Measurements from ENCODE around the gene DNAH3. TPM values are rescaled to one million over a fixed set of nuclear protein-coding genes. Genes with fewer than 3 reads are reported as not detected.

DNAH3 gene
- total and polyA plus RNA-seq, 2 of the 8 experiments (the other 6 are each of a cell fraction or from before 2014, with no cell fraction given) = 0.57 to 0.71 TPM

GRCh38 chr16:21167929-21168602 lies 17.4 kb upstream of the DNAH3 start (continued):
- TF ChIP-seq FOSL1 (IDR thresholded peaks at IDR 0.05; ENCODE audit: insufficient read depth, low read depth, low read length) = no peak
- TF ChIP-seq TCF12 (IDR thresholded peaks at IDR 0.05; ENCODE audit: low read depth, low read length) = no peak

Measured in H1 (cell line).